ENCODE measurements around the gene LIPG. TPM values are rescaled to one million over a fixed set of nuclear protein-coding genes. Genes with fewer than 3 reads are reported as not detected.

The LIPG gene
- total and polyA plus RNA-seq, 10 donors: 0.11 to 2.7 (median 0.35) TPM; not detected in 3

DNA sequence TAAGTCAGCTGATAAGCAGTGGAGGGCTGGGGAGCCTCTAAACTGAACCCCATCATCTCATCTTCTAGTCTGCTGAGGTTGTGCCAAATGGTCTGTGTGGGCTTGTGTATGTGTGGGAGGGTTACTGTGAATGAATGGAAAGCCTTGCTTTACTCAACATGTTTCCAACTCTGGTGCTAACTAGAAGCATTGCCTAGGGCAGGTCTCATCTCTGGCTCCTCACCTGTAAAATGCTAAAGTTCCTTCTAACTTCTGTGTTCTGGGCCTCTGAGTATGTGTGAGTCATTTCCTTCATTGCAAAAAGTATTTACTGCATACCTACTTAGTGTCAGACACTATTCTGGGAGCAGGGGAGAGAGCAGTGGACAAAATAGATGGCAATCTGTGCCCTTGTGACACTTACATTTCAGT lies 1.3 kb downstream of the LIPG start:
- intact Hi-C loops (cut with DNase I; ENCODE audit: low total_unique reads): no loop called here
- Histone ChIP-seq H3K27me3 (replicated peaks in 1 of 7) (peaks cover 0 to 86% (median 44%) of the 10 kb centered on the region in 7 donors), H3K27ac (no peak overlapping the region), H3K4me3 (no peak overlapping the region), H3K36me3 (no peaks in the 10 kb centered on the region), H3K9me3 (no peaks in the 10 kb centered on the region), H3K4me1 (peaks cover 12 to 29% (median 23%) of the 10 kb centered on the region in 6 donors)
- no peak for DNase-seq
- TF ChIP-seq, protein P1, sequence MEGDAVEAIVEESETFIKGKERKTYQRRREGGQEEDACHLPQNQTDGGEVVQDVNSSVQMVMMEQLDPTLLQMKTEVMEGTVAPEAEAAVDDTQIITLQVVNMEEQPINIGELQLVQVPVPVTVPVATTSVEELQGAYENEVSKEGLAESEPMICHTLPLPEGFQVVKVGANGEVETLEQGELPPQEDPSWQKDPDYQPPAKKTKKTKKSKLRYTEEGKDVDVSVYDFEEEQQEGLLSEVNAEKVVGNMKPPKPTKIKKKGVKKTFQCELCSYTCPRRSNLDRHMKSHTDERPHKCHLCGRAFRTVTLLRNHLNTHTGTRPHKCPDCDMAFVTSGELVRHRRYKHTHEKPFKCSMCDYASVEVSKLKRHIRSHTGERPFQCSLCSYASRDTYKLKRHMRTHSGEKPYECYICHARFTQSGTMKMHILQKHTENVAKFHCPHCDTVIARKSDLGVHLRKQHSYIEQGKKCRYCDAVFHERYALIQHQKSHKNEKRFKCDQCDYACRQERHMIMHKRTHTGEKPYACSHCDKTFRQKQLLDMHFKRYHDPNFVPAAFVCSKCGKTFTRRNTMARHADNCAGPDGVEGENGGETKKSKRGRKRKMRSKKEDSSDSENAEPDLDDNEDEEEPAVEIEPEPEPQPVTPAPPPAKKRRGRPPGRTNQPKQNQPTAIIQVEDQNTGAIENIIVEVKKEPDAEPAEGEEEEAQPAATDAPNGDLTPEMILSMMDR (IDR thresholded peaks at IDR 0.05 in 8 of 11, conservative IDR thresholded peaks at IDR 0.05 in 3 of 11): no peak
- TF ChIP-seq POLR2AphosphoS5 (IDR thresholded peaks at IDR 0.05) (no peak), POLR2A (IDR thresholded peaks at IDR 0.05) (no peak)

DNA sequence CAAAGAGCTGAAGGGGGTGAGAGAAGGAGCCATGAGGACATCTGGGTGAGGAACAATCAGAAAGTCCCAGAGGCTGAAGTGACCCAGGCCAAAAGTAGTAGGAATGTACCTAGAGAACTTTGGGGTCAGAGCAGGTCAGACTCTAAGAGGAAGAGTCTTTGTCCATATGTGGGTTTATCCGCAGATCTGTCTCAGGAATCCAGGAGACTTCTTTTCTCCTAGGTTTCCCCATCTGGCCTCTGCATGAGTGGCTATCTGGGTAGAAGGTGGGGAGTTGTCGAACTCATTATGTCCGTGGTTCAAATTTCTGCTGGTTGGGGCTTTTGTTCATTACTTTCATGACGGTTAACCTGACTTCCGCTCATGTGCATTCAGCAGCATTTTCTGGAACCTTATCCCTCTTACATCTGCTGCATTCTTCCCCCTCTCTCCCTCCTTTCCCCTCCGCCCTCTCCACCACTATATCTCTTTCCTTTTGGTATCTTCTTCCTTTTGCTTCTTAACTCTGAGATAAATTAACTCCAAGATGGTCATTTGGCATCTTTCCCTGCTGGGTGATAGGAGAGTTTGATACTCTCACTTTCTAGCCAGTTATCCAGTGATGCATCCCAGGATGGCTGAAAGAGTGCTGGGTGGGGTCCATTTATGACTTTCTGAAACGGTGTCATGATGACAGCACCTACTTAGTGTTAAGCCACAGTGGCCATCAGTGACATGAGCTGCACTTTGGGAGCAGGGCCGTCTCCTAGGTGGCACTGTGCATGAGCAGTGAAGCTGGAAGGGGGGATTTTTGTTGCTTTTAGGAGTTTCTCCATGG lies 2.1 kb downstream of the LIPG start:
- no peak for TF ChIP-seq POLR2AphosphoS5 (IDR thresholded peaks at IDR 0.05)
- TF ChIP-seq POLR2A (IDR thresholded peaks at IDR 0.05): no peak
- TF ChIP-seq, protein P1 (IDR thresholded peaks at IDR 0.05 in 8 of 11, conservative IDR thresholded peaks at IDR 0.05 in 3 of 11): no peak
- Histone ChIP-seq H3K4me3 (no peak overlapping the region), H3K4me1 (peaks cover 12 to 29% (median 23%) of the 10 kb centered on the region in 6 donors), H3K9me3 (no peaks in the 10 kb centered on the region), H3K27me3 (replicated peaks in 1 of 7) (peaks cover 0 to 81% (median 44%) of the 10 kb centered on the region in 7 donors), H3K36me3 (no peaks in the 10 kb centered on the region), H3K27ac (no peak overlapping the region)
- DNase-seq: no peak
- intact Hi-C loops (cut with DNase I; ENCODE audit: low total_unique reads): no loop called here
- WGBS, 5 donors: 80 to 84% (median 81%) methylated on average over 8 of the region's 8 CpGs

DNA sequence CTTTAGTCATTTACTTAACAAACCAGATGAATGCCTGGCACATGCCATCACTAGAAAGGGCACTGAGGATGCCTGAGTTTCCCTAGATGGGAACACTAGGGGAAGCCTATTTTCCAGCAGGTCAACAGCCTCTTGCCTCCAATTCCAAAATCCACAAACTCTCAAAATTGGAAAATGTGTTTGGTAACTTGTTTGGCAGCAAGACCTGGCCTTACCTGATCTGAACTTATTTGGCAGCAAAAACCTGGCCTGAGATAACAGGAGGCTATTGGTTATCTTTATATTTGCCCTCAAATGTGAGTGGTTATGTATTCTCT lies 2.6 kb downstream of the LIPG start:
- no peaks in the 10 kb centered on the region for H3K36me3 ChIP-seq
- TF ChIP-seq, protein P1 (IDR thresholded peaks at IDR 0.05 in 8 of 11, conservative IDR thresholded peaks at IDR 0.05 in 3 of 11): no peak
- TF ChIP-seq POLR2AphosphoS5 (IDR thresholded peaks at IDR 0.05): no peak
- no peak for TF ChIP-seq POLR2A (IDR thresholded peaks at IDR 0.05)
- peaks cover 12 to 29% (median 23%) of the 10 kb centered on the region in 6 donors for H3K4me1 ChIP-seq
- intact Hi-C loops (cut with DNase I; ENCODE audit: low total_unique reads): no loop called here
- no peak overlapping the region for H3K27ac ChIP-seq
- no peaks in the 10 kb centered on the region for H3K9me3 ChIP-seq
- peaks cover 0 to 75% (median 44%) of the 10 kb centered on the region in 7 donors for H3K27me3 ChIP-seq (replicated peaks in 1 of 7)
- no peak for DNase-seq
- no peak overlapping the region for H3K4me3 ChIP-seq

DNA sequence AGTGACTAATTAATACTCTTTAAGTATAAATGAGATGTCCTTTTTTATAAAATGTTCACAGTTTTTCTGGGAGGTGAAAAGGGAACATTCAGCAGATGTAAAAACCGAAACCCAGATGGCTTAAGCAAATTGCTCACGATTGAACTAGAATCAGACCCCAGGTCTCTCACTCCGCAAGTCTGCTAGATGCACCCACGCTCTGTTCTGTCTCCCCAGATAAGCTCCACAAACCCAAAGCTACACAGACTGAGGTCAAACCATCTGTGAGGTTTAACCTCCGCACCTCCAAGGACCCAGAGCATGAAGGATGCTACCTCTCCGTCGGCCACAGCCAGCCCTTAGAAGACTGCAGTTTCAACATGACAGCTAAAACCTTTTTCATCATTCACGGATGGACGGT lies 3.2 kb downstream of the LIPG start:
- no peak for DNase-seq
- Histone ChIP-seq H3K27me3 (replicated peaks in 1 of 7) (peaks cover 0 to 69% (median 38%) of the 10 kb centered on the region in 7 donors), H3K36me3 (no peaks in the 10 kb centered on the region), H3K9me3 (no peaks in the 10 kb centered on the region), H3K4me3 (no peak overlapping the region), H3K4me1 (peaks cover 12 to 29% (median 23%) of the 10 kb centered on the region in 6 donors), H3K27ac (no peak overlapping the region)
- 83 to 87% (median 84%) methylated on average over 9 of the region's 9 CpGs for WGBS, 5 donors
- intact Hi-C loops (cut with DNase I; ENCODE audit: low total_unique reads): no loop called here
- TF ChIP-seq, protein P1 (IDR thresholded peaks at IDR 0.05 in 8 of 11, conservative IDR thresholded peaks at IDR 0.05 in 3 of 11): no peak
- TF ChIP-seq POLR2A (IDR thresholded peaks at IDR 0.05): no peak
- TF ChIP-seq POLR2AphosphoS5 (IDR thresholded peaks at IDR 0.05): no peak
